OCI-LY7 (cell line): ENCODE results near the gene AGPAT2. TPM values are rescaled to one million over a fixed set of nuclear protein-coding genes. Genes with fewer than 3 reads are reported as not detected.

Experiments used
- BruUV-seq: library from RNA; stranded (reverse); fragments of 400-500 nt; replicated peaks from 2 replicates; lab custom pipeline; 2021; lab: Mats Ljungman, UMichigan
- CTCF ChIA-PET: fragments of 300-600 bp; sonication (Branson Sonifier 250); formaldehyde crosslinking; loops from one replicate; lab custom pipeline; 2022; ENCODE audit warnings: antibody characterized with exemption; ENCODE audit not compliant: unreplicated experiment; lab: Charles Lee
- POLR2A ChIA-PET: fragments of 300-600 bp; sonication (Branson Sonifier 250); formaldehyde crosslinking; loops from one replicate; lab custom pipeline; 2022; ENCODE audit warnings: antibody characterized with exemption; lab: Charles Lee
- DNase-seq: peaks from one replicate; pipeline ENCODE4 v3.0.0-alpha.2; 2015; ENCODE audit warnings: low spot score
- H2AFZ ChIP-seq: fragments of 200-600 bp; sonication (generic), shearing (Covaris generic); 2 replicates; pipeline ENCODE4 v1.6.1; 2014; ENCODE audit warnings: mild to moderate bottlenecking, antibody characterized with exemption, low read length, moderate library complexity
- H3K27ac ChIP-seq: fragments of 200-600 bp; sonication (generic); 2 replicates; pipeline ENCODE4 v1.5.1; 2014; ENCODE audit warnings: mixed run types, low read depth, mild to moderate bottlenecking, moderate library complexity, low read length, inconsistent platforms; ENCODE audit not compliant: poor library complexity, severe bottlenecking
- H3K36me3 ChIP-seq: fragments of 200-600 bp; sonication (generic); 2 replicates; pipeline ENCODE4 v1.6.1; 2014; ENCODE audit warnings: mild to moderate bottlenecking, antibody characterized with exemption, low read length, moderate library complexity, mixed read lengths; ENCODE audit not compliant: insufficient read depth
- H3K4me1 ChIP-seq: fragments of 200-600 bp; sonication (generic); 2 replicates; pipeline ENCODE4 v1.5.1; 2014; ENCODE audit warnings: mild to moderate bottlenecking, low read length; ENCODE audit not compliant: insufficient read depth, poor library complexity, severe bottlenecking
- H3K4me2 ChIP-seq: fragments of 200-600 bp; sonication (generic); 2 replicates; pipeline ENCODE4 v1.6.1; 2014; ENCODE audit warnings: mild to moderate bottlenecking, low read length
- H3K4me3 ChIP-seq: fragments of 200-600 bp; sonication (generic); 2 replicates; pipeline ENCODE4 v1.5.1; 2014; ENCODE audit warnings: mild to moderate bottlenecking, low read depth, low read length; ENCODE audit not compliant: poor library complexity, severe bottlenecking
- H3K79me2 ChIP-seq: fragments of 200-600 bp; sonication (generic); 2 replicates; pipeline ENCODE4 v1.6.1; 2016; ENCODE audit warnings: low read depth, mild to moderate bottlenecking, low read length, moderate library complexity, mixed read lengths; ENCODE audit not compliant: insufficient read depth
- H3K9me2 ChIP-seq: fragments of 200-600 bp; sonication (generic); 2 replicates; pipeline ENCODE4 v1.6.1; 2016; ENCODE audit warnings: mild to moderate bottlenecking, low read length, mixed read lengths; ENCODE audit not compliant: insufficient read depth
- H3K9me3 ChIP-seq: fragments of 200-600 bp; sonication (generic); 2 replicates; pipeline ENCODE4 v1.6.1; 2014; ENCODE audit warnings: mild to moderate bottlenecking, mixed run types, low read length, mixed read lengths
- H4K20me1 ChIP-seq: fragments of 200-600 bp; sonication (generic); 2 replicates; pipeline ENCODE4 v1.6.1; 2014; ENCODE audit warnings: mild to moderate bottlenecking, antibody characterized with exemption, low read length, moderate library complexity, mixed read lengths; ENCODE audit not compliant: insufficient read depth
- EZH2phosphoT487 ChIP-seq: fragments of 200-600 bp; sonication (generic); IDR thresholded peaks from 2 replicates; pipeline ENCODE4 v1.6.1; 2018; ENCODE audit warnings: low read depth, borderline replicate concordance, mild to moderate bottlenecking, mixed run types, antibody characterized with exemption, low read length, moderate library complexity, mixed read lengths
- intact Hi-C: fragments of 100-400 bp; cut with micrococcal nuclease; formaldehyde crosslinking; loops from one replicate; pipeline ENCODE4 v1.10.0; 2022; ENCODE audit not compliant: unreplicated experiment
- total RNA-seq, 2 experiments: library from RNA; depleted of rRNA in 1 of 2; stranded (reverse); fragments of >200 nt in 1 of 2; shearing (Covaris generic) in 1 of 2; gene quantifications; 2 replicates each; pipeline ENCODE4 v1.2.3, GENCODE V29; 2014 to 2022
- TF ChIP-seq, protein P1 (sequence below): fragments of 200-600 bp; sonication (generic); conservative IDR thresholded peaks from 2 replicates; pipeline ENCODE4 v1.5.1; 2014; ENCODE audit warnings: mild to moderate bottlenecking, antibody characterized with exemption, low read length, moderate library complexity, mixed read lengths

AGPAT2 gene
- total RNA-seq, 2 experiments from 2014 or later = 18.3 to 20.8 TPM

DNA sequence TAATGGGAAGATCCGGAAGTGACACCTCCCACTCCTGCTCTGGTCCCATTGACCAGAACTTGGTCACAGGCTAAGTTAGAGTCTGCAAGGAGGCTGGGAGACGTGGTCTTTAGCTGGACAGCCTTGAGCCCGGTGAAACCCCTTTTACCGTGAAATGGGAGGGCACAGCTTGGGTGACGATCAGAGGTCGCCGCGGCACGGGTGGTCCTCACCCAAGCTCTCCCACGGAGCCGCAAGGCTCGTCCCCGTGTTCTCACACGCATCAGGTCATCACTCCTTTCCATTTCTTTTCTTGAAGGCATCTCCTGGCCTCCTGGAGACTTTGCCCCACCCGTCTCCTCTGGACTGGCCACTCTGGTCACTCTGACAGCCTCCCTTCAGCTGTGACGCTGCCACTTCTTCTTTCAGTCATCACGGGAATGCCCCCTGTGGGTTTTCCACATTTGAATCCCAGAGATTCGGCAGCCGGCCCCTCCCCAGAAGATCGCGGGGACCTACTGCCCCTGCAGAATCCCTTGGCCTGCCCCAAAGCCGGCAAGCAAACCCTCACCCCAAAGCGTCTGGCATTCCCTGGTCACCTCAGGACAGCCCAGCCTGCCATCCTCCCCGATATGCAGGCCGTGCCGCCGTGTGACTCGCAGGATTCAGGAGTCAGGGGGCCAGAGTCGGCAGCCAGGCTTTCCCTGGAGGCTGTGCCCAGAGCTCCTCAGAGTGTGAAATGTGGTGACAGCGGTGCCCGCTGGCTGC is 43.5 kb downstream of the AGPAT2 start:
- H4K20me1 ChIP-seq = no peaks in the 10 kb centered on the region
- H2AFZ ChIP-seq = no peak overlapping the region
- H3K27ac ChIP-seq = no peak overlapping the region
- ChIA-PET POLR2A (no interaction called here), CTCF (no interaction called here)
- no peak for DNase-seq
- H3K4me2 ChIP-seq = no peak overlapping the region
- no peak for TF ChIP-seq EZH2phosphoT487
- TF ChIP-seq, protein P1, sequence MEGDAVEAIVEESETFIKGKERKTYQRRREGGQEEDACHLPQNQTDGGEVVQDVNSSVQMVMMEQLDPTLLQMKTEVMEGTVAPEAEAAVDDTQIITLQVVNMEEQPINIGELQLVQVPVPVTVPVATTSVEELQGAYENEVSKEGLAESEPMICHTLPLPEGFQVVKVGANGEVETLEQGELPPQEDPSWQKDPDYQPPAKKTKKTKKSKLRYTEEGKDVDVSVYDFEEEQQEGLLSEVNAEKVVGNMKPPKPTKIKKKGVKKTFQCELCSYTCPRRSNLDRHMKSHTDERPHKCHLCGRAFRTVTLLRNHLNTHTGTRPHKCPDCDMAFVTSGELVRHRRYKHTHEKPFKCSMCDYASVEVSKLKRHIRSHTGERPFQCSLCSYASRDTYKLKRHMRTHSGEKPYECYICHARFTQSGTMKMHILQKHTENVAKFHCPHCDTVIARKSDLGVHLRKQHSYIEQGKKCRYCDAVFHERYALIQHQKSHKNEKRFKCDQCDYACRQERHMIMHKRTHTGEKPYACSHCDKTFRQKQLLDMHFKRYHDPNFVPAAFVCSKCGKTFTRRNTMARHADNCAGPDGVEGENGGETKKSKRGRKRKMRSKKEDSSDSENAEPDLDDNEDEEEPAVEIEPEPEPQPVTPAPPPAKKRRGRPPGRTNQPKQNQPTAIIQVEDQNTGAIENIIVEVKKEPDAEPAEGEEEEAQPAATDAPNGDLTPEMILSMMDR = no peak
- H3K9me3 ChIP-seq = no peaks in the 10 kb centered on the region
- intact Hi-C loops = no loop called here
- no TSS peak for BruUV-seq
- H3K4me3 ChIP-seq = no peak overlapping the region
- H3K4me1 ChIP-seq = no peaks in the 10 kb centered on the region
- H3K9me2 ChIP-seq = no peaks in the 10 kb centered on the region
- no peaks in the 10 kb centered on the region for H3K79me2 ChIP-seq
- no peaks in the 10 kb centered on the region for H3K36me3 ChIP-seq

DNA sequence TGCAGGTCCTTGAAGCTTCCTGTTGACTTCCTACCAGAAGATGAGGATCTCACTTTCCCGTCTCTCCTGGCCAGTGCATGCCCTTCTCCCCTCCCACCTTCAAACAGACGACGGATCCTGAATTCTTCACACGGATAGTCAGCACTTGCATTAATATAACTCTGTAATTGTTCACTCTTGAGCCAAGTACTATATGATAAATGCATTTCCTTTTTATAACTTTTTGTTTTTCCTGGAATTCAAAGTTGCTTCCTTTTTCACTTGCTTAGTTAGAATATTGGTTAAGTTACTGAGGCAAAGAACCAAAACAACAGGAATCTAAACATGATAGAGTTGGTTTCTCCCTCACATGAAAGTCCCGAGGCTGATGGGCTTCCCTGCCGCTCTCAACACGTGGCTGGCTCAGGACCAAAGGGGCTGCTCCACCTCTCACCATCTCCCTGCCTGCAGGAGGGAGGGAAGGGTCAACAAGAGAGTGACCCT is 44.8 kb downstream of the AGPAT2 start:
- no peak for DNase-seq
- Histone ChIP-seq H3K4me3 (no peak overlapping the region), H3K9me2 (no peaks in the 10 kb centered on the region), H3K79me2 (no peaks in the 10 kb centered on the region), H4K20me1 (no peaks in the 10 kb centered on the region), H3K27ac (no peak overlapping the region), H3K9me3 (no peaks in the 10 kb centered on the region), H3K36me3 (no peaks in the 10 kb centered on the region), H2AFZ (no peak overlapping the region), H3K4me1 (no peaks in the 10 kb centered on the region), H3K4me2 (no peak overlapping the region)
- no TSS peak for BruUV-seq
- ChIA-PET POLR2A (no interaction called here), CTCF (no interaction called here)
- TF ChIP-seq, protein P1 = no peak
- TF ChIP-seq EZH2phosphoT487 = no peak
- intact Hi-C loops = no loop called here
